SKM-1 (cell line): ENCODE data around the gene UBE2K.
"Not testable (repeated sequence)": the region's sequence is repeated elsewhere in the genome, so short reads cannot be mapped to it uniquely, and the experiment has no call there.

Experiments
- DNase-seq: peaks from one replicate; lab custom pipeline; 2025; ENCODE audit not compliant: unreplicated experiment; lab: John Stamatoyannopoulos, UW

Gene UBE2K

DNA sequence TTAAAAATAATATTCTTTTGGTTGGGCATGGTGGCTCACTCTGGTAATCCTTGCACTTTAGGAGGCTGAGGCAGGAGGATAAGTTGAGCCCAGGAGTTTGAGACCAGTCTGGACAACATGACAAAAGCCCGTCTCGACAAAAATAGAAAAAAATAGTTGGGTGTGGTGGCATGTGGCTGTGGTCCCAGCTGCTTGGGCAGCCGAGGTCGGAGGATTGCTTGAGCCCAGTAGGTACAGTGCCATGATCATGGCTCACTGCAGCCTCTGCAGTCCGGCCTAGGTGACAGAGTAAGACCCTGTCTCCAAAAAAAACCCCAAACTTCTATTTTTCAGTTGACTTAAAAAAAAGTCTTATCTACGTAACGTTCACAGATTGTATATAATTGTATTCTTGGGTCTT lies 23.9 kb downstream of the UBE2K start:
- DNase-seq: no peak

- DNase-seq: no peak
Measured at GRCh38 chr4:39729557-39729956, 31.6 kb downstream of the UBE2K start.

GRCh38 chr4:39730072-39730471 lies 32.1 kb downstream of the UBE2K start:
- no peak for DNase-seq

DNA sequence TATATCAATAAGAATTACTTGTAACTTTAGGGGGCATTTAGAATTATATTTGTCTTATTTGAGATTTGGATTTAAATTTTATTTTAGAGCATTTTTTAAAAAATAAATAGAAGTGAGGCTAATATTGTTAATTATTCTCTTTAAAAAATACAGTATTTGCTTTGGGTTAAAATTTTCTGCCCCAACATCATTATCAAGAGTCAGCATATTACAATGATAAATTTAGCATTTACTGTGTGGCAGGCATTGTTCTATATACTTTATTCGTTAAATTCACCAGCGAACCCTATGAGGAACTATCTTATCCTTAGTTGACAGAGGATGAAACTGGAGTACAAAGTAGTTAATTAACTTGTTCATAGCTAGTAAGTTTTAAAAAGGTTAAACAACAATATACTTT lies 34.0 kb downstream of the UBE2K start:
- no peak for DNase-seq

DNA sequence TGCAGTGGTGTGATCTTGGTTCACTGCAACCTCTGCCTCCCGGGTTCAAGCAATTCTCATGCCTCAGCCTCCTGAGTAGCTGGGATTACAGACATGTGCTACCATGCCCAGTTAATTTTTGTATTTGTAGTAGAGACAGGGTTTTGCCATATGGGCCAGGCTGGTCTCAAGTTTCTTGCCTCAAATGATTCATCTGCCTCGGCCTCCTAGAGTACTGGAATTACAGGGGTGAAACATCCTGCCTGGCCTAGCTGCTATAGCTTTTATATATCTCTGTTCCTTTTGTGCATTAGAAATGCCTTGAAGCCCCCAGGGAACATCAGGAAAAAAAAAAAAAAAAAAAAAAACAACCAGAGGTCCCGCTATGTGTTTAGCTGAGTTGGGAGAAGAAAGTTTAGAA lies 34.8 kb downstream of the UBE2K start:
- DNase-seq: no peak

GRCh38 chr4:39739591-39739990 lies 41.7 kb downstream of the UBE2K start:
- DNase-seq: not testable (repeated sequence)

- DNase-seq: no peak
Measured at GRCh38 chr4:39741401-39741800, 43.5 kb downstream of the UBE2K start.

DNA sequence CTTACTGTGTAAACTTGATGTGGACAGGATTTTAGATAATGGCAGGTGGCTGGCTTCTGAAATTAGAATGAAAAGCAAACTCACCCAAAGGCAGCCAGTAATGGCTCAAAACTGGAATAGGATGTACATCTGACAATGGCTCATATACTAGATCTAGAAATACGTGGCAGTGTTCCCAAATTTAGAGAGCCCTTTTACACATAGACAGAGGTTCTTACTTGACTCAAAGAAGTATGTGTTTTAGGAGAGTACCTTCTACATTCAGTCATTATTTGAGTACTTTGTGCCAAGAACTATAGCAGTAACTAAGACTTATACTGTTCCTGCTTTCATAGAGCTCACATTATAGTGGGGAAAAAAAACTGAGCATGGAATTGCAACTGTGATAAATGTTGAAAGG lies 48.0 kb downstream of the UBE2K start:
- DNase-seq: no peak

GRCh38 chr4:39750216-39750615 lies 52.3 kb downstream of the UBE2K start:
- no peak for DNase-seq

DNA sequence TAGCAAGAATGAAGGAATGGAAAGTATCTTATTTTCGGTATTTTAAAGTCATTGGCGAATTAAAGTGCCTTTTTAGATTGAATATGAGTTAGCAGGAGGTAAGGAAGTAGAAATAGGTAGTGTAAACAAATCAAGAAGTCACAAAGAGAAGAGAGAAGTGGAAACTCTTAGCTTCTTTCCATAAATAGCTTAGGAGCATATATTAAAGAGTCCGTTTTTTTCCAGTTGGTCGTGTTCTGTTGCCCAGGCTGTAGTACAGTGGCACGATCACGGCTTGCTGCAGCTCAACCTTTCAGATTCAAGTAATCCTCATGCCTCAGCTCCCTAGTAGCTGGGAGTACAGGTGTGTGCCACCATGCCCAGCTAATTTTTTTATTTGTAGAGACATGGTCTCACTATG lies 56.4 kb downstream of the UBE2K start:
- DNase-seq: no peak

DNA sequence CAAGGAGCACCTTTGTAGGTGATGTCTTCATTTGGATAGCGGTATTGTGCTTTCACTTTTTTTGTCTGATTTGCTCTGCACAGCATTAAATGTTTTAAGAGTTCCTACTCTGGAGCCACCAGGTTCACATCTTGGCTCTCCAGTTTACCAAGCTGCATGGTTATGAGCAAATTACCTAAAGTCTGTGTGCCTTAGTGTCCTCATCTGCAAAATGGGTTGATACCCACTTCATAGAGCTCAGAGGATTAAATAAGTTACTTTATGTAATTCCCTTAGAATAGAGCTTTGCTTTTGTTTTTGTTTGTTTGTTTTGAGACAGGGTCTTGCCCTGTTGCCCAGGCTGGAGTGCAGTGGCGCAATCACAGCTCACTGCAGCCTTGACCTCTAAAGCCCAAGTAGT lies 58.2 kb downstream of the UBE2K start:
- DNase-seq: no peak

- DNase-seq: no peak
Measured at GRCh38 chr4:39758176-39758575, 60.2 kb downstream of the UBE2K start.

DNA sequence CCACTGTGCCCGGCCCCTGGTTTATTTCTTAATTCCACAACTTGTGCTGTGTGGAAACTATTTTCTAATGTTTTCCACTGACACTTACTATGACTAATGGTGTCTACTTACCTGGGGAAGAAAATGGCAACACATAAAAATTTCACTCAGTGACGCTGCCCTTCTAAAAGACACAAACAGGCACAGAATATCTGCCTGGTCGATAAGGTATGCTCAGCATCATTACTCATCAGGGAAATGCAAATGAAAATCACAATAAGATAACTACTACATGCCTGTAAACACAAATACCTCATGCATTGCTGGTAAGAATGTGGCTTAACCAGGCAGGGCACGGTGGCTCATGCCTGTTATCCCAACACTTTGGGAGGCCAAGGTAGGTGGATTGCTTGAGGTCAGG lies 61.6 kb downstream of the UBE2K start:
- no peak for DNase-seq

- DNase-seq: no peak
Measured at GRCh38 chr4:39761005-39761667, 63.2 kb downstream of the UBE2K start.

DNA sequence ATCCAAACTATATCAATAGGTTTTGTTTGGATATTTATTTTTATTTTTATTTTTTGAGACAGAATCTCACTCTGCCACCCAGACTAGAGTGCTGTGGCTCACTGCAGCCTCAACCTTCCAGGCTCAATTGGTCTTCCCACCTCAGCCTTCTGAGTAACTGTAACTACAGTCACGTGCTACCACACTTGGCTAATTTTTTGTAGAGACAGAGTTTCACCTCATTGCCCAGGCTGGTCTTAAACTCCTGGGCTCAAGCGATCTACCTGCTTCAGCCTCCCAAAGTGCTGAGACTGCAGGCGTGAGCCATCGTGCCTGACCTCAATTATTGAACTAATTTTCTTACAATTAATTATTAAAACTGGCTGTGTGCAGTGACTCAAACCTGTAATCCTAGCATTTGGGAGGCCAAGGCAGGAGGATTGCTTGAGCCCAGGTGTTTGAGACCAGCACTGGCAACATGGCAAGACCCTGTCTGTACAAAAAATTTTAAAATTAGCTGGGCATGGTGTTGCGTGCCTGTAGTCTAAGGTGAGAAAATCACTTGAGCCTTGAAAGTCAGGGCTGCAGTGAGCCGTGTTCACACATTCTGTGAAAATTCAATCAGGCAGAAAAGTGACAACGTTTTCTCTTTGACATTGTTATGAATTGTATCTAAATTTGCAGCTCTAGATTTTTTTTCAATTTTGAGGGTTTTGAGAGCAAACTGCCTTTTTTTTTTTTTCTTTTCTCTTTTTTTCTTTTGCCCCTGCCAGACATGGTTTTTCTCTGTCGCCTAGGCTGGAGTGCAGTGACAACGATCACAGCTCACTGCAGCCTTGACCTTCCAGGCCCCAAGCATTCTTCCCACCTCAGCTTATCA lies 66.0 kb downstream of the UBE2K start:
- DNase-seq: no peak

GRCh38 chr4:39770005-39770404 lies 72.1 kb downstream of the UBE2K start:
- DNase-seq: no peak

DNA sequence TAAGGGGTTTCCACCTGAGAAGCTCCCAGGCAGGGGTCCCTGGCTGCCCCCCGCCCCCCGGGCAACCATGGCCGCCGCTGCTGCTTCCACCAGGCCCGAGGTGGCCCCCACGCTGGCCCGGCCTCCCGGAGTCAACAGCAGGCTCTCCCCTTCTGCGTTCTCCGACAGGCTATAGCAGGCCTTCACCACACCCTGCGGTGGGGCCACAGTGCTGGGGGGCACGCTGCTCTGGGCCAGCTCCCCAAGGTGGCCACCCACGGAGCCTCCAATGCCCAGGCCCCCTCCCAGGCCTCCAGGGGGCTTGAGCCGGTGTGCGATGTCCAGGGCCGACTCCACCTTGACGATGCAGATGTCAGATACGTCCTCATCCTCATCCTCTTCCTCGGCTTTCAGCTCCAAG lies 72.5 kb downstream of the UBE2K start:
- DNase-seq: no peak

DNA sequence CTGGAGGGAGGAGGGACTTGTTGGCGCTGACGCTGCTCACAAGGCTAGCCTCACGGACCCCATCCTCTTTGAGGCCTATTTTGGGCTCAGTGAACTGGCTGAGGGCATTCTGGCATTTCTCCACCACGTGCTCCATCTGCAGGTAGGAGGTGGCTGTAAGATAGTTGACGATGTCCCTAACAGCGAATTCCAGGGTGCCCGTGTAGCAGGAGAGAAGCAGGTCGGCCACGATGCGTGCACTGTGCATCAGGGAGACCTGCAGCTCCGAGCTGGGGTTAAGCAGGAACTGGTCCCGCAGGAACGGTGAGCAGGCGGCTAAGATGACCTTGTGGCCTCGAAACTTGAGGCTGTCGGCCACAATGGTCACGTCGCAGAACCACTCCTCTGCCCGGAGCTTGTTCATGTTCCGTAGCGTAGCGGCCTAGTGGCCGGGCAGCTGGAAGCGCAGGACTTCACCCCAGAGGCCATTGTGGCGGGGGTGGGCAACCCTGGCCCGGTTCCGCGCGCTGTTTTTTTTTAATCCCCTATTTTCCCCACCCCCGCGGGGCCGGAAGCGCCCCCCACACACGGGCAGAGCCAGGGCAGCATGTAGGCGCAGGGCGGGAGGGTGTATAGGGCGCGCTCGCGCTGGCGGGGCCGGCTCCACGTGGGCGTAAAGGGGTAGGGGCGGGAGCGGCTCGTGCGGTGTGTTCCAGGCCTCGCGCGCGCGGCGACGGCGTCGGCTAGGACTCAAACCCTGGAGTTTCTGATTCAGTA lies 73.2 kb downstream of the UBE2K start:
- DNase-seq: no peak

- not testable (repeated sequence) for DNase-seq
Measured at GRCh38 chr4:39781988-39782387, 84.1 kb downstream of the UBE2K start.

DNA sequence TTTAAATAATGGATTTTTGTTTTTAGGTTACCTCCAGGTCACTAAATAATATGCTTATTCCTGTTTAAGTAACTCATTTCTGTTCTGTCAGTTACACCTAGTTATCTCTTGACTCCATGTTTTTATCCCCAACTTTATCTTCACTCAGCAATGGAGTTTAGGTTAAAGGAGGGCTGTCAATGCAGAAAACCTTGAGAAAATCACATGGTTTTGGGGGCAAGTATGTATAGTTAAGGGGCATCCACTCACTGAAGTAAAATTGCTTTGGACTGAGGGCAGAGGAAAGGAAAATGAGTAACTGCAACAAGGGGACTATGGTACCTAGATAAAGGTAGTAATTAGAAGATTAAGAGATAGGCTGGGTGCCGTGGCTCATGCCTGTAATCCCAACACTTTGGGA lies 87.1 kb downstream of the UBE2K start:
- DNase-seq: no peak

- no peak for DNase-seq
Measured at GRCh38 chr4:39786838-39787237, 88.9 kb downstream of the UBE2K start.

- no peak for DNase-seq
Measured at GRCh38 chr4:39792128-39792527, 94.2 kb downstream of the UBE2K start.
